Fibroblast of the conjunctiva (primary cell): ENCODE data around the gene NCR2.

Source experiments
- DNase-seq: peaks from one replicate; pipeline ENCODE4 v3.0.0-alpha.2; 2010; ENCODE audit warnings: low read depth

The NCR2 gene

GRCh38 chr6:41359617-41360313 lies 24.4 kb downstream of the NCR2 start:
- DNase-seq = no peak

GRCh38 chr6:41360314-41360685 lies 24.9 kb downstream of the NCR2 start:
- DNase-seq = no peak

DNA sequence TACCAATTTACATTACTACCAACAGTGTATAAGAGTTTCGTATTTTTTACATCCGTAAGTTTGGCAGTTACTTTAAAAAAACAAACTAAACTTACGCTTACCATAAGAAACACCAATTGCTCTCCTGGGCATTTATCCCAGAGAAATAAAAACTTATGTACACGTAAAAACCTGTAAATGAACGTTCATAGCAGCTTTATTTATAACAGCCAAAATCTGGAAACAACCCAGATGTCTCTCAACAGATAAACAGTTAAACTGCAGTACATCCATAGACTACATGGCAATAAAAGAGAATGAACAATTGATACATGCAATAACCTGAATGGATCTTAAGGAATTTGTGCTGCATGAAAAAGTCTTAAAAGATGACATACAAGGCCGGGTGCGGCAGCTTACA lies 30.7 kb downstream of the NCR2 start:
- no peak for DNase-seq

DNA sequence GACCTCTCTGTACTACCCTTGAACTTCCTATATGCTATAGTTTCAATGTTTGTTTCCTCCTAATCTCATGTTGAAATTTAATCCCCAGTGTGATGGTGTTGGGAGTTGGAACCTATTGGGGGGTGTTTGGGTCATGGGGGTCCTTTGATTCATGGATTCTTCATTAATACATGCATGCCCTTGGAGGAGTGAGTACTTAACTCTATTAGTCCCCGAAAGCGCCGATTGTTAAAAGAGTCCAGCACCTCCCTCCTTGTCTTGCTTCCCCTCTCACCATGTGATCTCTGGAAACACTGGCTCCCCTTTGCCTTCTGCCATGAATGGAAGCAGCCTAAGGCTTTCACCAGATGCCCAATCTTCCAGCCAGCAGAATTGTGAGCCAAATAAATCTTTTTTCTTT lies 31.7 kb downstream of the NCR2 start:
- DNase-seq = no peak

DNA sequence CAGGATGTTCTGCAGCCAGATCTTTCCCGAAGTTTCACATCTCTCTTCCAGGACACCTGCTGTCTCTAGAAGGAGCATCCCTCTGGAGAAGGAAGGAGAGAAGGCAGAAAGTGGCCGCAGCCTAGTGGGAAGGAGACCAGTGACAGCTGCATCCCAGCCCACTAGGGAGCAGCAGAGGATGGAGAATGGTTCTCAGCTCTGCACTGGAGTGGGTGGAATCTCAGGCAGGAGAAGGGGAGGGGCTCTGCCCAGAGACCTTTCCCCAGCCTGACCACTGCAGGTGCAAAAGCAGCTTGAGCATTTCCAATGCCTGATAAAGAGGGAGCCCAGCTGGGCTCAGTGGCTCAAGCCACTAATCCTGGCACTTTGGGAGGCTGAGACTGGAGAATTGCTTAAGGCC lies 32.3 kb downstream of the NCR2 start:
- DNase-seq = peak; percentile 18

- DNase-seq = no peak
Observed at GRCh38 chr6:41370488-41371111, 35.2 kb downstream of the NCR2 start.

GRCh38 chr6:41371461-41371991 lies 36.1 kb downstream of the NCR2 start:
- DNase-seq = no peak

DNA sequence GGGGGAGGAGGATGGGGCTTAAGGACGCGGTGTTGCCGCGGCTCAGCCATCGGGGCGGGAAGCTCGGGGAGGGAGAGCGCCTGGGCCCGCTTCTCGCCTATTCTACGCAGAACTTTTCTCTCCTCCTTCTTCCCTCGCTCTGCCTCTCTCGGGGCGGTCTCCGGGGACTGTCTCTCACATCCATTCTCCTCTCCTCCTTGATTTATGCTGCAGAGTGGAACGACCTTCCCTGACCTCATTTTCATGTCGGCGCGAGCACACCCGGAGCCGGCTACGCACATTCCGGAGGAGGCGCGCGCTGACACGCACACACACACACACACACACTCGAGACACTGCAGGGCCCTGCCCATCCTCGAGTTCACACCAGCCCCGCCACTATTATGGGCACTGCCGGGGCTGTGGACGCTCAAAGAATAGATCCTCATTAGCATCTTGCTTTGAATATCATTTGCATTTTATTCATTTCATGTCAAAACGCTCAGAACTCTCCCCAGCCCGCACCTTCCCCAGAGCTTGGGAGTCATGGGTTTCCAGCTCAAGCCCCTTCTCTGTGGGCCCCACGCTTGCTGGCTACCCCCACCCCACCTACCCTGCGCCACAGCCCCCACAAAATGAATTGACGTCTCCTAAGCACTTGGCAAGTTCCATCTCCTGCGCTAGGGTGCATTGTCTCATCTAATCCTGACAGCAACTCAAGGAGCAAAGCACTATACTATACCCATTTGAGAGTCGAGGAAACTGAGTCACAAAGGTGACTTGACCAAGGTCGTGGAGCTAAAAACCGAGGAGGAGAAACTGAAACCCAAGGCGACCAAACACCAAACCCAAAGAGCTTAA lies 36.8 kb downstream of the NCR2 start:
- DNase-seq = no peak

GRCh38 chr6:41372832-41373626 lies 37.6 kb downstream of the NCR2 start:
- no peak for DNase-seq

GRCh38 chr6:41373627-41373918 lies 38.2 kb downstream of the NCR2 start:
- DNase-seq = no peak

- DNase-seq = no peak
Observed at GRCh38 chr6:41373919-41374617, 38.7 kb downstream of the NCR2 start.

DNA sequence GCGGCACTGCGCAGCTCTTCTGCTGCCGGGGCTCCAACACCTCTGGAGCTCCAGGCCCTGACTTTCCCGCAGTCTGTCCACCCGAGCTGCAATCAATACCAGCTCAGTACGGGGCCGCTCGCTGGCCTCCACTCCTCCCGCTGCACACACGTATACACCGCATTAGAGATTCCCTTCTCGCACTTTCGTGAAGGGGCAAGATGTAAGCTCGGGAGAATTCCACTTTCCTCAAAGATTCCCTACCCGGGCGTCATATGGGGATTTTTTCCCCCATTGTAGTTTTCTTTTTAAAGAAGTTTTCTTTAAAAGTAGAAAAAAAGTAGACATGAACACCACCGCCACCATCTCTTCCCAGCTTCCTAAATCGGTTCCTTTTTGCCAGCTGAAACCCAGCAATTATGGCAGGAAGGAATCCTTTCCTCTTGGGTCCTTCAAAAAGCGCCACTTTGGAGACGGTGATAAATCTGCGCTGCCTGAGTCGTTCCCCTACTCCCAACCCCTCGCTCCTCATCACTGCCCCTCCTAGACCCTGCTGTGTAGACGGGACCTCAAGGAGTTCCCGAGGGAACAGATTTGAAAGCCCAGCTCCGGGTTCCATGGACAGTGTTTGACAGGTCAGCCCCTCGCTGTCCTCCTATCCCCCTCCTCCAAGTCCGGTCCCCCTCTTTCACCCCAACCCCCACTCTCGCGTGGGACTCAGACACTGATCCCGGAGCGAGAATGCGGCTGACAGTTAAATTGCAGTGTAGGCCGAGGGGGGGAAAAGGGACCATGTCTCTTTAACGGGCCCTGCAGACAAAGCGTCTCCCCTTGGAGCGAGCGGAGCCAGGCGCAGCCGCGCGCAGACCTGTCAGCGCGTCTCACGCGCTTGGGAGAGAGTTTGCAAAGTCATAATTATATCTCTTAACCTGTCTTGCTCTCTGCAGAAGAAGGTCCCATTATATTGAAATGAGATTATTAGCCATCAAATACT lies 39.5 kb downstream of the NCR2 start:
- DNase-seq = no peak

- no peak for DNase-seq
Observed at GRCh38 chr6:41375598-41376151, 40.3 kb downstream of the NCR2 start.

DNA sequence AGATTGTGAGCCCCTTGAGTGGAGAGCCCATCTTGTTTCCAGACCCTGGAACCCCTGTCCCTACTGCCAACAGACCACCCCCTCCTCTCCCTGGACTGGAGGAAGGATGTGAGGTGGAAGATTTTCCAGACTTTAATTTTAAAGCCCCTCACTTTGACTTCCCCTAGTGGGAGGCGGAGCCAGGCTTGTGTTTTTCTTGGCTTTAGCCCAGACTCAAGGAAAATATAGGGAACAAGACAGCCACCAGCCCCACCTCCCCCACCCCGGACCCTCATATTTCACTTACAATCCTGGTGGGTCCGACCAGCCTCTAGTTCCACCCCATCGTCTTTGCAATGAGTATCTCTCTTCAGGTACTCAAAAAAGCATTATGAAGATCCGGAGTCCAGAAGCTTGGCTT lies 40.8 kb downstream of the NCR2 start:
- no peak for DNase-seq

- no peak for DNase-seq
Observed at GRCh38 chr6:41377071-41377470, 41.7 kb downstream of the NCR2 start.

DNA sequence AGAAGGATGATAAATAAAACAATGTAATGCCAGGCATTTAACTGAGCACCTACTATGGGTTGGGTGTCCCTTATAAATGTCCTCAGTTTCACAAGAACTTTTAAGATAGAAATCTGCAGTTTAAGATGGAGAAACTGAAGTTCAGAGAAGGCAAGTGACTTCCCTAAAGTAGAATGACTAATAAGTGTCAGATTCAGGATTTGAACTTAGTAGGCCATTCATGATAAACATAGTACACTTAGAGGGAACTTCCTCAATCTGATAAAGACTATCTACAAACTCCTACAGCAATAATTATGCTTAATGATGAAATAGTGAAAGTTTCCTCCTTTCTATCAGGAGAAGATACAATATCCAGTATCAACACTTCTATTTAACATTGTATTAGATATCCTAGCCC lies 43.9 kb downstream of the NCR2 start:
- DNase-seq = no peak

DNA sequence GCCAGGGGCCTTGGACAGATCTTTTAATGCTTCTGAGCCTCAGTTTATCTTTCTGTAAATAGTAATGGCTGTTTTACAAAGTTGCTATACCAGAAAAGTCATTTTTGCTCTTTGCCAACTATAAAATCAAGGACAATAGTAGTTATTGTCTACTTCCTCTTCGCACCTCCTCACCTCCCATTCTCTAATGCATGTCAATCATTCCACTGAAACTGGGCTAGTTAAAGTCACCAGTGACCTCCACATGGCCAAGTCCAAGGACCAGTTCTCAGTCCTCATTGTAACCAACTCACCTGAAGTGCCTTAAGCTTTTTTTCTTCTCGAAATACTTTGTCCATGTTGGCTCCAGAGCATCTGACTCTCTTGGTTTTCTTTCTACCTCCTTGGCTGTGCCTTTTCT lies 51.2 kb downstream of the NCR2 start:
- no peak for DNase-seq

GRCh38 chr6:41392246-41392645 lies 56.8 kb downstream of the NCR2 start:
- DNase-seq = no peak

GRCh38 chr6:41396335-41396734 lies 60.9 kb downstream of the NCR2 start:
- no peak for DNase-seq

DNA sequence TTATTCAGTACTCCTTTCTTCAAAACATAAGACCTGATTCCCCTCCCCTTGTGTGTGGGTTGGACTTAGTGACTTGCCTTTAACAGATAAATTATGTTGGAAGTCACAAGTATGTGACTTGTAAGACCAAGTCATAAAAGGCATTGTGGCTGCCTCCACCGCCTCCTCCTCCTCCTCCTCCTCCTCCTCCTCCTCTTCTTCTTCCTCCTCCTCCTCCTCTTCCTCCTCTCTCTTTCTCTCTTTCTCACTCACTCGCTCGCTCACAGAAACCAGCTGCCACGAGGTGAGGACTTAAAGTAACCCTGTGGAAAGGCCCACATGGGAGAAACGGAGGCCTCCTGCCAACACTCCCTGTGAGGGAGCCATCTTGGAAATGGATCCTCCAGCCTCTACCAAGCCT lies 64.0 kb downstream of the NCR2 start:
- DNase-seq = no peak
